Esophagus squamous epithelium (tissue), 4 donors: ENCODE measurements around the gene ARHGDIB.

Experiments used
- CTCF ChIP-seq, 6 experiments: fragments of 450-650 bp in 4 of 6; fragments of 200-600 bp in 2 of 6; sonication (generic) in 2 of 6; IDR thresholded peaks; one replicate each; pipeline ENCODE4 v1.5.1; 2016 to 2019; ENCODE audit warnings: antibody characterized with exemption in 6 of 6, mild to moderate bottlenecking in 4 of 6, moderate library complexity in 4 of 6
- POLR2A ChIP-seq, 4 donors: fragments of 450-650 bp; IDR thresholded peaks; one replicate each; pipeline ENCODE4 v1.6.1; 2017; ENCODE audit warnings: antibody characterized with exemption in 4 of 4, mild to moderate bottlenecking in 4 of 4, moderate library complexity in 3 of 4

- TF ChIP-seq CTCF (IDR thresholded peaks at IDR 0.05) (no peak), POLR2A (IDR thresholded peaks at IDR 0.05) (no peak)
Measured at GRCh38 chr12:14956024-14956891, 5.1 kb downstream of the ARHGDIB start.
